ENCODE data around the gene SMARCB1.
"Not testable (repeated sequence)": the region's sequence is repeated elsewhere in the genome, so short reads cannot be mapped to it uniquely, and the experiment has no call there.

SMARCB1 gene

GRCh38 chr22:23847991-23848864 is 61.5 kb downstream of the SMARCB1 start:
- no peak for DNase-seq

GRCh38 chr22:23849009-23850006 is 62.5 kb downstream of the SMARCB1 start:
- peak; percentile 82 to 87 for DNase-seq

GRCh38 chr22:23850136-23850611 is 63.4 kb downstream of the SMARCB1 start:
- no peak for DNase-seq

GRCh38 chr22:23856721-23857605 is 70.2 kb downstream of the SMARCB1 start:
- DNase-seq: peak in 1 of 2 donors; percentile 16

GRCh38 chr22:23857606-23858483 is 71.1 kb downstream of the SMARCB1 start, which contains the start of gene SLC2A11:
Gene SLC2A11 (plus strand): TSS chr22:23857875. CDS start chr22:23858000, 125 bp downstream.
- peak; percentile 96 to 98 for DNase-seq

- no peak for DNase-seq
Measured at GRCh38 chr22:23858484-23858815, 71.7 kb downstream of the SMARCB1 start.

GRCh38 chr22:23859201-23859600 is 72.4 kb downstream of the SMARCB1 start:
- DNase-seq: no peak

- DNase-seq: not testable (repeated sequence)
Measured at GRCh38 chr22:23860187-23860586, 73.4 kb downstream of the SMARCB1 start.

- DNase-seq: peak; percentile 30 to 46
Measured at GRCh38 chr22:23862103-23862502, 75.3 kb downstream of the SMARCB1 start.

DNA sequence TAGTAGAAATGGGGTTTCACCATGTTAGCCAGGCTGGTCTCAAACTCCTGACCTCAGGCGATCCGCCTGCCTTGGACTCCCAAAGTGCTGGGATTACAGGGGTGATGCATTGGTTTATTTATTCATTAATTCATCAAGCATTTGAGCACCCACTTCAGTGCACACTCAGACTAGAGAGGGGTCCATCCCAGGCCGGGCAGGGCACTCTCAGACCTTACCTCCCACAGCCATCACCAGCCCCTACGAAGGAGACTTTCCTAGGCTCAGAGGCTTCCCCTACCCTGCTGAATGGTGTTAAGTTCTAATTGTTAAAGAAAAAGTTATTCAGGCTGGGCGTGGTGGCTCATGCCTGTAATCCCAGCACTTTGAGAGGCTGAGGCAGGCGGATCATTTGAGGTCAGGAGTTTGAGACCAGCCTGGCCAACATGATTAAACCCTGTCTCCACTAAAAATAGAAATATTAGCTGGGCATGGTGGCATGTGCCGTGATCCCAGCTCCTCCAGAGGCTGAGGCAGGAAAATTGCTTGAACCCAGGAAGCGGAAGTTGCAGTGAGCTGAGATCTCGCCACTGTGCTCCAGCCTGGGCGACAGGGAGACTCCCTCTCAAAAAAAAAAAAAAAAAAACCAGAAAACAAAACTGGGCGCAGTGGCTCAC is 77.9 kb downstream of the SMARCB1 start:
- DNase-seq: not testable (repeated sequence)

- DNase-seq: no peak
Measured at GRCh38 chr22:23868580-23868979, 81.8 kb downstream of the SMARCB1 start.

GRCh38 chr22:23874871-23875270 is 88.1 kb downstream of the SMARCB1 start:
- no peak for DNase-seq

- DNase-seq: no peak
Measured at GRCh38 chr22:23875801-23876200, 89.0 kb downstream of the SMARCB1 start.

DNA sequence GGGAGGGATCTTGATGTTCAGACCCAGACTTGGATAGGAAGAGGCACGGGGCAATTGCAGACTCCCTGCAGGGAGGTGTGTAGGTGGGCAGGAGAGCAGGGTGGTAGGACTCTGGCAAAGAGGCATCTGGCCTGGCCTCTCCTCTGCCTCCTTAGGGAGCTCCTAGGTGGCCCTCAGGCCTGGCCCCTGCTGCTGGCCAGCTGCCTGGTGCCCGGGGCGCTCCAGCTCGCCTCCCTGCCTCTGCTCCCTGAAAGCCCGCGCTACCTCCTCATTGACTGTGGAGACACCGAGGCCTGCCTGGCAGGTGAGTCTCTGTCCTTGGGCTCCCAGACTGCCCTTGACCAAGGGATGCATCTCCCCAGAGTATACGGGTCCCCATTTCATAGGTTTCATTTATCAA is 90.8 kb downstream of the SMARCB1 start:
- DNase-seq: no peak

- no peak for DNase-seq
Measured at GRCh38 chr22:23878219-23878618, 91.5 kb downstream of the SMARCB1 start.

DNA sequence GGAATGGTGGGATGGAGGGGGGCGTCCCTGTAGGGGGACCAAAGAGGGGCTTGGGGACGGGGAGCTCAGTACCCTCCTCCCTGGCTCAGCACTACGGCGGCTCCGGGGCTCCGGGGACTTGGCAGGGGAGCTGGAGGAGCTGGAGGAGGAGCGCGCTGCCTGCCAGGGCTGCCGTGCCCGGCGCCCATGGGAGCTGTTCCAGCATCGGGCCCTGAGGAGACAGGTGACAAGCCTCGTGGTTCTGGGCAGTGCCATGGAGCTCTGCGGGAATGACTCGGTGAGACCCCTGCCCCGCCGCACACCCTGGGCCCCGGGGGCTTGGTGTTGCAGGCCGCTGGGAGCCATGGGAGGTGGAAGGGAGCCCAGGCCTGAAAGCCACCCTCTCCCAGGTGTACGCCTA is 95.6 kb downstream of the SMARCB1 start:
- DNase-seq: no peak

- no peak for DNase-seq
Measured at GRCh38 chr22:23883658-23884057, 96.9 kb downstream of the SMARCB1 start.

GRCh38 chr22:23884140-23884539 is 97.4 kb downstream of the SMARCB1 start:
- no peak for DNase-seq
